Cortex of kidney (tissue), 1 donor: ENCODE results near the gene TRABD2B.

ENCODE experiments used
- DNase-seq: peaks from one replicate; lab custom pipeline; 2025; lab: John Stamatoyannopoulos, UW

The TRABD2B gene

DNA sequence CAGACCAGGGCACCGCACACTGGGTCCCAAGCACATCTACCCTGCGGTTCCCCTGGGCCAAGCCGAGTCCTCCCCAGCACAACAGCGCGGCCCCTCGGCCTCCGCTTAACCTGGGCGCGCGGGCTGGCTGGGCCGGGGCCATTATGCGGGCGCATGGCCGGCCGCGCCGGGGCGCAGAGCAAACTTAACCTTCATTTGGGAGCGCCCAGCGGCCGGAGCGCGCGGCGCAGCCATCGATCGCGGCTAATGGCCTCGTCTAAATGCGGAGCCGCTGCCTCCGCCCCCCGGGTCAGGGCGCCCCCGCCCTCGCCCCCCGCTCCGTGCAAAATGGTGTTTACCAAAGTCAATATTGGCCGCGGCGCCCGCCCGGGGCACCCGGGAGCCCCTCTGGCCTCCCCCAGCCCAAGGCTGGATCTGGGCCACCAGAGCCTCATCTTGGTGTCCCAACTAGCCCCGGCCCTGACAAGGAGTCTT lies 272.1 kb downstream of the TRABD2B start:
- DNase-seq = no peak

DNA sequence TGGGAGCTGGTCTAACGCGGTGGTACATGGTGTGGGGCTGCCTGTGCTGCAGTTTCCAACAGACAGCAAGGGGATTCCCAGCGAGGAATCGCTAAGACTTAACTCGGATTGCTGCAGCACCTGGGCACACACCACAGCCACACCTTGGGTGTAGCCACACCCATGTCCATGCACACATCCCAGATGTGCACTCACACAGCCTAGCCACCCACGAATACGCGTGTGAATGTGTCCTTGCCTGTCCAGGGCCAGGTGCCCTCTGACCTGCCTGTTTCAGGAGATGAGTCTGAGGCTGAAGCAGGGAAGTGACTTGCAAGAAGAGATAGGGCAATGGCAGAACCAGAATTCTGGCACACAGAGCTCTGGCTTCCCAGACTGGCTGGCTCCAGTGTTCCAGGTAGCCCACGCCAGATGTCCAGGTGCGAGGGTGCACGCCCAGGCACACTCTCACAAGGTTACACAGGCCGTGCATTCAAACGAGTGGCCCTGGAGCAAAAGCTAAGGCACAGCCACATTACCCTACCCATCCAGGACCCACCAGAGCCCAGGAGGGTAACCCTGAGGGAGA lies 272.7 kb downstream of the TRABD2B start:
- no peak for DNase-seq

DNA sequence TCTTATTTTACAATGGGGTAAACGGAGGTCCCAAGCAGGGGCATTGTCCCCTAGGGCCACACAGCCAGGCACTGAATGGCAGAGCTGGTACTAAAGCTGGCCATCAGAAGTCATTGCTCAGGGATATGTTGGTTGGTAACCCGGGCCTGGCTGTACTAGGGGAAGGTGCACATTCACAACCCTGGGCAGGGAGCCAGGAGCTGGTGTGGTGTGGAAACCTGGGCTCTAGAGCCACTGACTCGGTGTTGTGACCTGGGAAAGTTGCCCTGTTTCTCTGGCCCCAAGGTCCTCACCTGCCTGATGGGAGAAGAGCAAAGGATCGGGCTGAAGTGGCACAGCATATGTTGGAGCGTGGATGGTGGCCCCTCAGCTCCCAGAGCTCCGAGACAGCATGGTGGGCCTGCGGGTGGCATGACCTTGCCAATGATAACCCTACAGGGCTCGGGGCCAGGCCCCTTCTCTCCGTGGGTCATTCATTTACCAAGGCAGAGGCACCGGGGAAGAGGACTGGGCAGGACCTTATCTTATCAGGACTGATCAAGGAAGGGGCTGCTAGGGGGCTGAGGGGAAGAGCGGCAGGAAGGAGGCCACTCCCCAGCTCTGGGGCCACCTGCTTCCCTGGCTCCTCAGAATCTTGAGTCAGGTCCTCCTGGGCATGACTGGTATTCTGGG lies 274.1 kb downstream of the TRABD2B start:
- no peak for DNase-seq

DNA sequence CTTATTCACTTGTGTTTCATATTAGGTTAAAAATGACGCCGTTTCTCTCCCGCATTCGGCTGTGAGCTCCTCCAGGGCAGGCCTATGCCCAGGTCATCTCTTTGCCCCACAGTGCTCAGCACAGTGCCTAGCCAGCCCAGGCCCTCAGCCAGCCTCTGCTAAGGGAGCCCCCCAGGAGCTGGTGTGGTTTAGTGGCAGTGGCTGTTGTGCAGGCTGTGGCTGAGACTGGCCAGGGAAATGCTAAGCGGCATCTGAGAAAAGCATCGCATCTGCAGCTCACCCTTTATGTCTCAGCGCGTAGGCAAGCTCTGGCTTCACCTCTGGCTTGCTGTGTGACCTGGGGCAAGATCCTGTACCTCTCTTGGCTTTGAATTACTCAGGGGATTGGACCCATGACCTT lies 275.1 kb downstream of the TRABD2B start:
- DNase-seq = no peak

DNA sequence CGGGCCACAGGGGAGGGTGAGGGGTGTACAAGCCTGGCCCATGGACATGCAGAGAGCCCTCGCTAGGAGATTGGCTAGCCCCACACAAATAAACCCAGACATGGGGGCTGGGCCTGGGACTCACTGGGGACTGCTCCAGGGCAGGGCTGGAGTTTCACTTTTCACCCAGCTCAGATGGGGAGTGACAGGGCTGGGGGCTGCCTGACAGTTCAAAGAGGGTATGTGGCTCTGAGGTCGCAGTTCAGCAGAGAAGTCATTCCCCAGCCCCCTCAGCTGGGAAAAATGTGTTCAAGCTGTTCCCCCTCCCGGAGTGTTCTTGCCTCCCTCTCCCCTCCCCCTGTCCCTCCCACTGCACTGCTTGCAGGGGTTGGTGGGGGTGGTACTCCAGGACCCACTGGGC lies 277.1 kb downstream of the TRABD2B start:
- DNase-seq = no peak

DNA sequence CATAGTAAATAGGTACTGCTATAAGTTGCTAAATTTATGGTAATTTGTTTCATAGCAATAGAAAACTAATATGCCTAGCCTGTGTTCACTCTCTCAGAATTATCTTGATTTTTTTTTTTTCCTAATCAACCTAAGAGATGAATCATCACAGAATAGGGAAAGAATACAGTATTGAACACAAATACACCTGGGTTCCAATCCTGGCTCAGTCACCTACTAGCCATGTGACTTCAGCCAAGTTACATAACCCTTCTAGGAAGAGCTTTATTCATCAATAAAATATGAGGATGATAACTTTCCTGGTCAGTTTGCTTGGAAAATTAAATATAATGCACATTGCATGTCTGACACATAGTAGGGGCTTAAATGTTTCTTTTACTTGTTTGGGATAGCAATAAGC lies 279.8 kb downstream of the TRABD2B start:
- no peak for DNase-seq

DNA sequence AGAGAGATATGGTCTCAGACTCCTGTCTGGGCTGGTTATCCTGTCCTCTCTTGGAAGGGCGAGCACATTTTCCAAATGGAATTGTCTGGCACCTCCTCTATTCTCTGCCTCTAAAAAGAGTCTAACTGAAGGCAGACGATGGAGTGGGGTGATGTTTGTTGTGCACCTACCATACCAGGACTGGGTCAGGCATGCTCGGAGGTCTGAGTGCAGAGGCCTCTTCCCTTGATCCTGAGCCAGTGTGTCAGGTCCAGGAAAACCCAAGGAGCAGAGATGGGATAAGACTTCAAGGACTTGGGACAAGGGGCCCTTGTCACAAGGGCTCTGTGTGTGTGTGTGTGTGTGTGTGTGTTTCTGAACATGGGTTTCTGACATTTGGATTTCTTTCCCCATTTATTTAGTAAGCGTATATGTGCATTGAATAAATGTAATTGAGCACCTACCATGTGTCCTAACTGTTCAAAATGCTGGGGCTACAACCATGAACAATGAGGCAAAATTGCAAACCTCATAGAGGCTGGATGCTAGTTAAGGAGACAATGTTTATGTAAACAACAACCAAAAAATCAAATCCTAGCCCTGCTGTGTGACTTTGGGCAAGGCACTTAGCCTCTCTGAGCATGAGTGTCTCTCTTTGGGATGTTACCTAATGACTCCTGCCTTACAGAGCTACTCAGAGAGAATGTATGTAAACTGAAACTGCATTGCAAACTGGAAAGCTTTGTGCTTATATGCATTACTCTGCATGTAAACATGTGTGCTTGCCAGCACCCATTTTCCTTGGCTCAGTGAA lies 283.0 kb downstream of the TRABD2B start:
- DNase-seq = no peak

DNA sequence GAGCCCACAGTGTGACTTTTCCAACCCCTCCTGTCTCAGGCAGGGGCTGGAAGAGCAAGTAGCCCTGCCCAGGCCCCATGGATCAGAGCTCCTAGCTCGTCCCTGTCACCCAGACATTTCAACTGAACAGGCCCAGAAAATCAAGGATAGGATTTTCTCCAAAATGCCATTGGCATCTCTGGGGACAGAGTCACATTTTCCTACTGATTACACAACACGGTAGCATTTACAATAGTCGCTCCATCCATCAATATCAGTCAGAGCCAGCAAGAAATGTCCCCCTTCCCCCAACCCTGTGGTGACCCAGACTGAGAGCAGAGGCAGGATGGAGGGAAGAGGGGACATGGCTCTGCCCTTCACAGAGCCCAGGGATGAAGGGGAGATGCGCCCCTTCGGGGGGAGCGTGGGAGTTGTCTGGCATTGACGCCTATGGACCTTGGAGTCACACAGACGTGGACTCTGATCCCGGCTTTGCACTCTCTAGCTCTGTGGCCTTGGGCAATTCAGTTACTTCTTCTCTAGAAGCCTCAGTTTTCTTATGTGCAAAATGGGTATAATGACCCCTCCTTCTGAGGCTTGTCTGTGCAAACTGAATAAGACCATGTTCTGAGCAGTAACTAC lies 283.7 kb downstream of the TRABD2B start:
- no peak for DNase-seq

DNA sequence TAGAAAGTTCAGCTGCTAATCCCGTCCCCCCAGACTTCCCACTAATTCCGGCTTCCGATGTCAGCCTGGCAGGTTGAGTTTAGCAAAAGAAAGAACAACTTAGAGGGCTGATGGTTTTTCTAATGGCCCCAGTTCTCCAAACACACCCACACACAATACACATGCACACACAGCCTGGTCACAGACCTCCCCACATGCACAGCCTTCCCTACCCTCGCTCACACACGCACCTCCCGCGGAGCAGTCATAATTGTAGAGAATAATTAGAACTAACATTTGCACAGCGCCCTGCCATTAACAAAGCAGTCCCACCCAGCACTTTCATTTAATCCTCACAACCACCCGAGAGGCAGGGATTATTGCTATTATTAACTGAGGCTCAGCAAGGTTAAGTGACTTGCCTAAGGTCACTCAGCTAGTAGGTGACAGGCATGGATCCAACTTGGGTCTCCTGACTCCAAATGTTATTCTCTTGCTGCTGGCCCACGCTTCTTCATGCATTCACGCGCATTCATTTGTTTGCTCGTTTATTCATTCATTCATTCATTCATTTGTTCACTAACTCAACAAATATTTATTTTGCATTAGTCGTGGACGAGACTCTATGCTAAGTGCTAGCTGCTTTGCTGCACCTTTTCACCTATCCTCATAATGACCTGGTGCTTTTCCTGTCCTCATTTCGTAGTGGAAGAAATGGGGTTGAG lies 284.4 kb downstream of the TRABD2B start:
- no peak for DNase-seq

DNA sequence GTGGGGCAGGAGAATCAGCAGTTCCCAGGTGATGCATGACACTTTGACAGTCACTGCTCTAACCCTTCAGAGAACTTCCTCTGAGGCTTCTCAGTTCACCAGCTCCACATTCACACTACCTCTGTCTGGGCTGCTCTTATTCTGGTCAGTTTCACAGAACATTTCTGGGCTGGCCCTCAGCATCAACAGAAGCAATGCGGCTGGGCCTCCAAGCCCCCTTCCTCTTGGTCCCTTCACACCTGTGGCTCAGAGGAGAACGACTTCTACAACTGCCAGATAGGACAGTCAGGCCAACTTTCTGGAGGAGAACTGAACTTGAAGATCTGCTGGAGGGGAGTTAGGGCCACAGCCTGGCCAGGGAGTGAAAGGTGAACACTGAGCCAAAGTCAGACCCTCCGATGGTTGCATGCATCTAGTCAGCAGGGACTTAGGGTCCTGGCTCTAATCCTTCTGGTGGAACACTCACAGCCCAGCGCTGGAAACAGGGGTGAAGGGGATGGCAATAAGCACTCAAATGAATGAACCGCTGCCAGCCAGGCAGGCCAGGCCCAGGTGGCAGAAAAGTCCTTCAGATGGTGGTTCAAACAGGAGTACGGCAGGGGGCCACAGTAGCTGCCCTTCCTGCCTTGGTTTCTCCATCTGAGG lies 285.2 kb downstream of the TRABD2B start:
- DNase-seq = no peak

DNA sequence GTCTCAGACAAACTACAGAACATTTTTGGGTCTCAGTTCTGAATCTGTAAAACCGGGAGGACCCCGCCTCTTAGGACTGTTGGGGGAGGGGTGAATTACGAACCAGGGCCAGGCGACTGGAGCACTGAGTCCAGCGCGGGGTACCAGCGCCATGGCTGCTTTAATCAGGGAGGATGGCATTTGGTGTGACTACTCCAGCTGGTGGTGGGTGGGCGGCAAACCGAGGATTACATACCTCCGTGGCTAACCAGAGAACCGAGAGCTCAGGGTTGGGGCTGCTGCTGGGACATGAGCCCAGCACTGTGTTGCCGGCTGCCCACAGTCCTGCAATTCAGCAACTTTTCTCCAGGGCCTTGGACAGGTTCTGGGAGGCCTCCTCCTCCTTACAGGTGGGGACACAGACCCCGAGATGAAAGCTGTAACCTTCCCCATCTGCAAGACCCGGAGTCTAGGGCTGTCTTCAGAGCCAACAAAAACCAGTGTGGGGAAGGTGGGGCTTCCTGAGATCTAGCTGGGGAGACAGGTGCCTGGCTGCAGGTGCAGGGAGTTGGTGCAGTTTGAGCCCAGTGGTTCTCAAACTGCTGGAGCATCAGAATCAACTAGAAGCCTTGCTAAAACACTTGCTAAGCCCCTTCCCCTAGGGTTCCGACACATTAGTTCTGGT lies 285.9 kb downstream of the TRABD2B start:
- no peak for DNase-seq
